ENCODE results near the gene ACOT8. TPM values are rescaled to one million over a fixed set of nuclear protein-coding genes. Genes with fewer than 3 reads are reported as not detected.

The ACOT8 gene
- total and polyA plus RNA-seq, 2 of the 8 experiments (the other 6 are each of a cell fraction or from before 2014, with no cell fraction given): 37.6 to 88.8 TPM

DNA sequence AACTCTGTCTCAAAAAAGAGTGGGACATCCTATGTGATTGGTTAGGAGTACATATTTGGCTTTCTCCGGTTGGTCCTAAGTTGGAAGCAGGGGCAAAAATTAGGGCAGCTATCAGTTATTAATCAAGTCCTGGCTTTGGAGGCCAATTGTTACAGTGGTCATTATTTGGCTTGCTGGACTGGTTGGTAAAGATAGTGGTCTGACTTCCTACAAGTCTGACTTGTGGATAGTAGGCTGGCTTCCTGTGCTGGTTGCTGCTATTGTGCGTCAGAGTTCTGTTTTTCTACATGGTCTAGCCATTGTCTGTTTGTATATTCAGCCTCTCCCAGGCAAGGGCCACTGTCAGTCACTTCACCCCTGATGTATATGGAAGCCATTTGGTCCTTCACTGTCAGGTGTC, 7.0 kb downstream of the ACOT8 start (continued):
- TF ChIP-seq, protein P1, sequence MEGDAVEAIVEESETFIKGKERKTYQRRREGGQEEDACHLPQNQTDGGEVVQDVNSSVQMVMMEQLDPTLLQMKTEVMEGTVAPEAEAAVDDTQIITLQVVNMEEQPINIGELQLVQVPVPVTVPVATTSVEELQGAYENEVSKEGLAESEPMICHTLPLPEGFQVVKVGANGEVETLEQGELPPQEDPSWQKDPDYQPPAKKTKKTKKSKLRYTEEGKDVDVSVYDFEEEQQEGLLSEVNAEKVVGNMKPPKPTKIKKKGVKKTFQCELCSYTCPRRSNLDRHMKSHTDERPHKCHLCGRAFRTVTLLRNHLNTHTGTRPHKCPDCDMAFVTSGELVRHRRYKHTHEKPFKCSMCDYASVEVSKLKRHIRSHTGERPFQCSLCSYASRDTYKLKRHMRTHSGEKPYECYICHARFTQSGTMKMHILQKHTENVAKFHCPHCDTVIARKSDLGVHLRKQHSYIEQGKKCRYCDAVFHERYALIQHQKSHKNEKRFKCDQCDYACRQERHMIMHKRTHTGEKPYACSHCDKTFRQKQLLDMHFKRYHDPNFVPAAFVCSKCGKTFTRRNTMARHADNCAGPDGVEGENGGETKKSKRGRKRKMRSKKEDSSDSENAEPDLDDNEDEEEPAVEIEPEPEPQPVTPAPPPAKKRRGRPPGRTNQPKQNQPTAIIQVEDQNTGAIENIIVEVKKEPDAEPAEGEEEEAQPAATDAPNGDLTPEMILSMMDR (IDR thresholded peaks at IDR 0.05; ENCODE audit: control extremely low read depth in 1 of 3, insufficient read depth in 1 of 3, low read depth in 1 of 3, low read length in 3 of 3): no peak
- no peak for TF ChIP-seq SP4 (IDR thresholded peaks at IDR 0.05; ENCODE audit: low read length)

All from H1 (cell line).